ENCODE data around the gene PRR14L.
A peak's percentile ranks its signal among the peaks of the same experiment; 100 is the strongest.
"Not testable (repeated sequence)": the region's sequence is repeated elsewhere in the genome, so short reads cannot be mapped to it uniquely, and the experiment has no call there.

The PRR14L gene

DNA sequence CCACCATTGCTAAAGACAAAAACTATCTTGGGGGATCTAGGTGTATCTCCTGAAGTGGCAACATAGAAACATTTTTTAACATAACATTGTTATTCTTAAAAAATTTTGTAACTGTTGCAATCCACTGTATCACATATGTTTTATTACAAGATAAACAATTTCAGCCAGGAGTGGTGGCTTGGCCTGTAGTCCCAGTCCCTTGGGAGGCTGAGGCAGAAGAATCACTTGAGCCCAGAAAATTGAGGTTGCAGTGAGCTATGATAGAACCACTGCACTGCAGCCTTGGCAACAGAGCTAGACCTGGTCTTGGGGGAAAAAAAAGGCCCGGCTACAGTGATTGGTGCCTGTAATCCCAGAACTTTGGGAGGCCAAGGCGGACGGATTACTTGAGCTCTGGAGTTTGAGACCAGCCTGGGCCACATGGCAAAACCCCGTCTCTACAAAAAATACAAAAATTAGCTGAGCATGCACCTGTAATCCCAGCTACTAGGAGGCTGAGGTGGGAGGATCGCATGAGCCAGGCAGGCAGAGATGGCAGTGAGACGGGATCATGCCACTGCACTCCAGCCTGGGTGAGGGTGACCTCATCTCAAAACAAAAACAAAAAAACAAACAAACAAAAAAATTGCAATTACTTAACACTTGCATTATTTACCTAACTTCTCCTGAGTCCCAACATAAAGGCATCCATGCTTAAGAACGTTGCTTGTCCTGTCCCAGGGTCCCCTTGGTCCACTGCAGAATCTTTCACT is 2.3 kb upstream of the PRR14L start:
- DNase-seq = no peak
- H3K9me3 Mint-ChIP-seq = no peaks in the 10 kb centered on the region

DNA sequence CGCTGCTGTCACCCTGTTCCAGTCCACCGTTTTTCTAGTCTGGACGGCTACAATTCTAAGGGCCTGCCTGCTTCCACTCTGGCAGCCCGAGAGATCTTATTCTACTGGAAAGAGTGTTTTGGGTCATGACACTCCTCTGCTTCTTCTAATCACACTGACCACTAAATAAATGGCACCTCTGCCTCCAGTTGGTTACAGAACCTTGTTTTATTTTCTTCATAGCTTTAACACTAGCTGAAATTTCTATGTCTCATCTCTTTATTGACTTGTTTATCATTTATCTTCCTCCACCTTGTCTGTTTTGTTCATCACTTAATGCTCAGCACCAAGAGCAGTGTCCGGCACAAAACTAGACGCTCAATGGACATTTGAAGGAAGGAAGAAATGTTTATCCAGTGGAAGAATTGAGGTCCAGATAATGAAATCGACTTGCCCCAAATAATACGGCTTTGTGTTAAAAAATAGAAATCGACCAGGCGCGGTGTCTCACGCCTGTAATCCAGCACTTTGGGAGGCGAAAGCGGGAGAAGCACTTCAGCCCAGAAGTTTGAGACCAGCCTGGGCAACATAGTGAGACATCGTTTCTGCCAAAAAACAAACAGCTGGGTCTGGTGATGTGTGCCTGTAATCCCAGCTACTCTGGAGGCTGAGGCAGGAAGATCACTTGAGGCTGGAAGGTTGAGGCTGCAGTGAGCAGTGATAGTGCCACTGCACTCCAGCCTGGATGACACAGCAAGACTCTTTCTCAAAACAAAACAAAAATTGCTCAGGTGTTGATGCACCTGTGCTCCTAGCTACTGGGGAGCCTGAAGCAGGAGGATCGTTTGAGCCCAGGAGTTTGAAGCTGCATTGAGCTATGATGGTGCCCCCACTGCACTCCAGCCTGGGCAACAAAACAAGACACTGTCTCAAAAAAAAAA is 693 bp upstream of the PRR14L start:
- H3K9me3 Mint-ChIP-seq = no peaks in the 10 kb centered on the region
- ATAC-seq = no peak
- peaks cover 13% of the 10 kb centered on the region for H3K36me3 Mint-ChIP-seq (ENCODE audit: low read depth)
- peaks cover 1% of the 10 kb centered on the region for H3K27me3 Mint-ChIP-seq
- H3K4me1 Mint-ChIP-seq = peaks cover 58% of the 10 kb centered on the region
- peak overlapping the region; percentile 95 for H3K27ac Mint-ChIP-seq
- H3K4me3 Mint-ChIP-seq = peak overlapping the region; percentile 97
- no peak for DNase-seq

More for the DNA sequence above, 2.3 kb upstream of the PRR14L start:
- no peak for ATAC-seq
- H3K27ac Mint-ChIP-seq = peak overlapping the region; percentile 97
- peak overlapping the region; percentile 97 for H3K4me3 Mint-ChIP-seq
- H3K36me3 Mint-ChIP-seq (ENCODE audit: low read depth) = peaks cover 9% of the 10 kb centered on the region
- H3K27me3 Mint-ChIP-seq = peaks cover 1% of the 10 kb centered on the region
- H3K4me1 Mint-ChIP-seq = peaks cover 52% of the 10 kb centered on the region

DNA sequence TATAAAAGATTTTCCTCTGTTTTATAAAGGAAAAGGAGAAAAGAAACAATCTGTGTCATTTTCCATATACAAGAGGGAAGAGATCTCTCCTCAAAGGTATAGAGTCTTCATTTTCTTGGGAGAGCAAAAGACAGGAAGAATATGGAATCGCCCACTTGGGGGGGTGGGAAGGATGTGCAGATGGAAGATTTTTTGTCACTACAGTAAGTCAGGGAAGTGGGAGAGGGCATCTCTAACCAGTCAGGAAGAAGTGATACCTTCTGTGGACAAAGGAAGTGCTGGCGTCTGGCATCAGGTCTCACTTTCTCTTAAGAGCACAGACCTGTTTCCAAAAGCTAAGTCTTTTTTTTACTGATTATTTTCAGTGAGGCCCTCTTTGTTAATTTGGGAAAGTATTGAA is 1.4 kb downstream of the PRR14L start:
- Mint-ChIP-seq H3K4me1 (peaks cover 43% of the 10 kb centered on the region), H3K4me3 (peak overlapping the region; percentile 97), H3K27me3 (peaks cover 1% of the 10 kb centered on the region), H3K27ac (peak overlapping the region; percentile 95), H3K9me3 (no peaks in the 10 kb centered on the region), H3K36me3 (ENCODE audit: low read depth) (peaks cover 15% of the 10 kb centered on the region)
- DNase-seq (no peak), ATAC-seq (no peak)

DNA sequence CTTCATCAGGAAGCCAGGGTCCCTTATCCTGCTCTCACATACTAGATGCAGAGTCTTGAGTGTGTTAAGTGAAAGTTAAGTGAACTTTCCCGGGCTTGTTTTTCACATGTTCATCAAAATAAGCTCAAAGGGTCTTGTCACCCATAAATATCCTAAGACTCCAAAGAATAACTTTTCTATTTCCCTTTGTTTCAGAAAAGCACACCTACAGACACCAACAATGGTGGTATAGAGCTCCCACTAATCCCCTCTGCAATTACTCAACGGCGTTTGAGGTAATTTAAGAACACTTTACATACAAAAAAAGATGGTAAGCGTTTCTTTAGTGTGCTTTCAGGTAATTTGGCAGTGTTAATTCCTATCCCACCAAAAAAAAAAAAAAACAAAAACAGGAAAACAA is 2.5 kb downstream of the PRR14L start:
- Mint-ChIP-seq H3K4me1 (peaks cover 35% of the 10 kb centered on the region), H3K27me3 (peaks cover 1% of the 10 kb centered on the region), H3K4me3 (peak overlapping the region; percentile 97), H3K36me3 (ENCODE audit: low read depth) (peaks cover 19% of the 10 kb centered on the region), H3K9me3 (no peaks in the 10 kb centered on the region), H3K27ac (peak overlapping the region; percentile 27)
- ATAC-seq (no peak), DNase-seq (no peak)

DNA sequence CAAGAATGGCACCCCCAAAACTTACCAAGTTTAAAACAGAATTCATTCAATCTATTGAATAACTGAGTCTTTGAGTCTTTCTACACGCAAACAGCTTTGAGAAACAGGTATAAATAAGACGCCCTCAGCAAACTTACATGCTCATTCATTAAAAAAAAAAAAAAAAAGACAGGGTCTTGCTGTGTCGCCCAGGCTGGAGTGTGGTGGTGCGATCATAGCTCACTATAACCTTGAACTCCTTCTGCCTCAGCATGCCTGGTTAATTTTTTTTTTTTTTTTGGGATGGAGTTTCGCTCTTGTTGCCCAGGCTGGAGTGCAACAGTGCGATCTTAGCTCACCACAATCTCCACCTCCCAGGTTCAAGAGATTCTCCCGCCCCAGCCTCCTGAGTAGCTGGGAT is 6.1 kb downstream of the PRR14L start:
- no peak overlapping the region for H3K4me3 Mint-ChIP-seq
- peaks cover 33% of the 10 kb centered on the region for H3K36me3 Mint-ChIP-seq (ENCODE audit: low read depth)
- H3K27ac Mint-ChIP-seq = no peak overlapping the region

DNA sequence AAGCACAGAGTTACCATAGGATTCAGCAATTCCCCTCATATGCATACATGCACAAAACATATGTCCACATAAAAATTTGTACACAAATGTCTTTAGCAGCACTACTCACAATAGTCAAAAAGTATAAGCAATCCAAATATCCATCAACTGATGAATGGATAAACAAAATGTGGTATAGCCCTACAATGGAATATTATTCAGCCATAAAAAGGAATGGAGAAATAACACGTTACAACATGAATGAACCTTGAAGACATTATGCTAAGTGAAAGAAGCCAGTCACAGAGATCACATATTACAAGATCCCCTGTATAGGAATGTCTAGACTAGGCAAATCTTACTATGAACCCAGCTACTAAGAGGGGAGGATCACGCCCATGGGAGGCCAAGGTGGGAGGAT is 7.2 kb downstream of the PRR14L start:
- Mint-ChIP-seq H3K36me3 (ENCODE audit: low read depth) (peaks cover 39% of the 10 kb centered on the region), H3K27me3 (no peaks in the 10 kb centered on the region), H3K4me1 (peaks cover 33% of the 10 kb centered on the region), H3K27ac (no peak overlapping the region), H3K4me3 (no peak overlapping the region), H3K9me3 (no peaks in the 10 kb centered on the region)
- ATAC-seq = no peak
- DNase-seq = no peak

More for the DNA sequence above, 6.1 kb downstream of the PRR14L start:
- DNase-seq (no peak), ATAC-seq (no peak)
- Mint-ChIP-seq H3K27me3 (no peaks in the 10 kb centered on the region), H3K9me3 (no peaks in the 10 kb centered on the region), H3K4me1 (peaks cover 38% of the 10 kb centered on the region)

DNA sequence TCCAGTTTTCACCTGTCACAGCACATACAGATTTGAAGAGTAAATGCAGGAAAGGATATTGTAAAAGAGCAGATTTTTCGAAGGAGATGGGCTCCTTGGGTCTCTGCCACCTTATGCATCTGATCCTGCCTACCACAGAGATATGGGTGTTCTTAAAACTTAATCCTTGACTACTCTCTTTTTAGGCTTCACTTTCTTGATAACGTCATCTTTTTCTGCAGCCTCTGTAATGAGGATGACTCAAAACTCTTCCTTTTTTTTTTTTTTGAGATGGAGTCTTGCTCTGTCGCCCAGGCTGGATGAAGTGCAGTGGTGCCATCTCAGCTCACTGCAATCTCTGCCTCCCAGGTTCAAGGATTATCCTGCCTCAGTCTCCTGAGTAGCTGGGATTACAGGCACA is 7.8 kb downstream of the PRR14L start:
- ATAC-seq (no peak), DNase-seq (no peak)
- peaks cover 33% of the 10 kb centered on the region for H3K36me3 Mint-ChIP-seq (ENCODE audit: low read depth)
- H3K27ac Mint-ChIP-seq = no peak overlapping the region
- H3K4me3 Mint-ChIP-seq = no peak overlapping the region
- H3K9me3 Mint-ChIP-seq = no peaks in the 10 kb centered on the region
- no peaks in the 10 kb centered on the region for H3K27me3 Mint-ChIP-seq
- peaks cover 27% of the 10 kb centered on the region for H3K4me1 Mint-ChIP-seq

DNA sequence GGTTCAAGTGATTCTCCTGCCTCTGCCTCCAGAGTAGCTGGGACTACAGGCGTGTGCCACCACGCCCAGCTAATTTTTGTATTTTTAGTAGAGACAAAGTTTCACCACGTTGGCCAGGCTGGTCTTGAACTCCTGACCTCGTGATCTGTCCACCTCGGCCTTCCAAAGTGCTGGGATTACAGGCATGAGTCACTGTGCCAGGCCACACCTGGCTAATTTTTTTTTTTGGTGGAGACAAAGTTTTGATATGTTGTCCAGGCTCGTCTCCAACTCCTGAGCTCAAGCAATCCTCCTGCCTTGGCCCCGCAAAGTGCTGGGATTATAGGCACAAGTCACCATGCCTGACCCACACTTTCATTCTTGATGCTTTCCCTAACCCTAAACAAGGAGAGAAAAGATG is 9.6 kb downstream of the PRR14L start:
- not testable (repeated sequence) for H3K27ac Mint-ChIP-seq, H3K4me3 Mint-ChIP-seq, H3K9me3 Mint-ChIP-seq, ATAC-seq, H3K27me3 Mint-ChIP-seq, DNase-seq
- H3K4me1 Mint-ChIP-seq = peaks cover 22% of the 10 kb centered on the region
- peaks cover 34% of the 10 kb centered on the region for H3K36me3 Mint-ChIP-seq (ENCODE audit: low read depth)

DNA sequence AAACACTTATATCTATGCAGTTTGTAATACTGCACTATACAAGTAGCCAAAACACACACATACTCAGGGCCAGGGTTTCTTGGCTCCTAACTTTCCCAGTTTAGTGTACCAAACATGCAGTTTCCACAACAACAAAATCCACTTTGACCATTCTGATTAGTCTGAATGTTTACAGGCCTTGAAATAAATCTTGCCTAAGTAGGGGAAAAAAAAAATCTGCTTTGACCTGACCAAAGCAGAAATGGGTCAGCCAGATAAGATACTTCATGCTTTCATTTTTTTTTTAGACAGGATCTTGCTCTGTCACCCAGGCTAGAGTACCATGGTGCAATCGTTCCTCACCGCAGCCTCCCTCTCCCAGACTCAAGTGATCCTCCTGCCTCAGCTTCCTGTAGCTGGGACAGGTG is 10.1 kb downstream of the PRR14L start:
- Mint-ChIP-seq H3K4me3 (no peak overlapping the region), H3K27me3 (no peaks in the 10 kb centered on the region), H3K9me3 (no peaks in the 10 kb centered on the region), H3K36me3 (ENCODE audit: low read depth) (peaks cover 36% of the 10 kb centered on the region), H3K27ac (no peak overlapping the region), H3K4me1 (peaks cover 22% of the 10 kb centered on the region)
- ATAC-seq (no peak), DNase-seq (no peak)

DNA sequence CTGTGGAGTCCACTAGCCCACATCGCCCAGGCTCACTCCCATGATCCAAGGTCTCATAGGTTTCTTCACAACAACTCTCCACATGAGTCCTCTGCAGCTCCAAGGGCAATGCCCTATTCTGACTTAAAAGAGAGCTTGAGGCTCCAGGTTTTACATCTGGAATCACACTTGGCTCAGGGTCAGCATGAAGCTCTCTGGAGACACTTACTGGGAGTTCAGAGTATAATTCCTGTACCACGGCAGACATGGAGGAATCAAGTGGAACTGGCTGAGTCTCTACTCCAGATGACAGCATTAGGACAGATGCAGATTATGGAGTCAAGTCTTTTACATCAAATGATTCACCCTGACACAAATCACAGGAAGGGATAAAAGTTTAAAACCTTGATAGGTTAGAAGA is 11.4 kb downstream of the PRR14L start:
- Mint-ChIP-seq H3K27ac (peak overlapping the region; percentile 30), H3K36me3 (ENCODE audit: low read depth) (peaks cover 46% of the 10 kb centered on the region), H3K4me3 (no peak overlapping the region), H3K4me1 (peaks cover 34% of the 10 kb centered on the region), H3K9me3 (no peaks in the 10 kb centered on the region), H3K27me3 (no peaks in the 10 kb centered on the region)
- no peak for DNase-seq
- no peak for ATAC-seq

DNA sequence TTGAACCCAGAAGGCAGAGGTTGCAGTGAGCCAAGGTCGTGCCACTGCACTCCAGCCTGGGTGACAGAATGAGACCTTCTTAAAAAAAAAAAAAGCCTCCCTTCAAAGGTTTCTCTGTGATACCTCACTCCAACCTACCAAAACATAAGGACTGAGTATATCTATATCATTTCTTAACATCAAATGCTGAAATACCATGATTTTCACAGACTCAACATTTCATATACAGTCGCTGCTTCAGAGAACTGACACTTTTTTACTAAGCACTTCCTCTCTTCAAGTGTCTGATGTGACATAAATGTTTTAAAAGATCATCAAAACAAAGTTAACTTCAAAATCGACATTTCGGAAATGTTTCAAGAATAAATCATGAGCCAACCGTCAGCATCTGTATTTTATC is 12.0 kb downstream of the PRR14L start:
- H3K27ac Mint-ChIP-seq = peak overlapping the region; percentile 30

DNA sequence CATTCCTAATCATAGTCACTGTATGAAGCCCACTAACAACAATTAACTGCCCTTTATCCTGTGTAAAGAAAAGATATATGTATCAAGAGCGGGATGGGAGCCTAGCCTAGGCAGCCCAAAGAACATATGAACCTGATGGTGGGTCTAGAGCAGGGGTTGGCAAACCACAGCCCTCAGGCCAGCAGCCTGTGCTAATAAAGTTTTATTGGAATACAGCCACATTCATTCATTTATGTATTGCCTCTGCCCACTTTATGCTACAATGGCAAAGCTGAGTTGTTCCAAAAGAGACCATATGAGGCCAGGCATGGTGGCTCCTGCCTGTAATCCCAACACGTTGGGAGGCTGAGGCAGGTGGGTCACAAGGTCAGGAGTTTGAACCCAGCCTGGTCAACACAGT is 13.5 kb downstream of the PRR14L start:
- H3K36me3 Mint-ChIP-seq (ENCODE audit: low read depth) = peaks cover 47% of the 10 kb centered on the region
- ATAC-seq (no peak), DNase-seq (no peak)
- H3K27me3 Mint-ChIP-seq = no peaks in the 10 kb centered on the region
- H3K27ac Mint-ChIP-seq = no peak overlapping the region
- peaks cover 33% of the 10 kb centered on the region for H3K4me1 Mint-ChIP-seq
- no peak overlapping the region for H3K4me3 Mint-ChIP-seq
- H3K9me3 Mint-ChIP-seq = no peaks in the 10 kb centered on the region

More for the DNA sequence above, 12.0 kb downstream of the PRR14L start:
- Mint-ChIP-seq H3K4me3 (no peak overlapping the region), H3K36me3 (ENCODE audit: low read depth) (peaks cover 49% of the 10 kb centered on the region), H3K9me3 (no peaks in the 10 kb centered on the region), H3K4me1 (peaks cover 37% of the 10 kb centered on the region), H3K27me3 (no peaks in the 10 kb centered on the region)
- DNase-seq (no peak), ATAC-seq (no peak)

DNA sequence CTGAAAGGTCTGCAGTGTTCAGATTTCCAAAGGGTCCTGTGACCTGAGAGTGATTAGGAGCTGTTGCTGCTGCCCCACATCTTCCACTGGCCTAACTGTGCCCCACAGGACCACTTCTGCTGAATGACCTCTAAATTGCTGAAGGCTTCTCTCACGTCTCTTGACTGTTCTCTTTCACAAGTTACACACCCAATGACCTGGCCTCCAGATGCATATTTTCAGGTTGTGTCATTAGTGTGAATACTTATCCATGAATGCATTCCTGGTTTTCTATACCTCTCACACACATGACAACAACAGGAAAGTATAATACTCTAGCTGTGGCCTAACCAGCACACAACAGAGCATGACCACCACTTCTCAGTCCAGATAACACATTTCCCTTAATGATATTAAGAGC is 15.4 kb downstream of the PRR14L start:
- H3K27ac Mint-ChIP-seq = no peak overlapping the region
- no peak for DNase-seq

DNA sequence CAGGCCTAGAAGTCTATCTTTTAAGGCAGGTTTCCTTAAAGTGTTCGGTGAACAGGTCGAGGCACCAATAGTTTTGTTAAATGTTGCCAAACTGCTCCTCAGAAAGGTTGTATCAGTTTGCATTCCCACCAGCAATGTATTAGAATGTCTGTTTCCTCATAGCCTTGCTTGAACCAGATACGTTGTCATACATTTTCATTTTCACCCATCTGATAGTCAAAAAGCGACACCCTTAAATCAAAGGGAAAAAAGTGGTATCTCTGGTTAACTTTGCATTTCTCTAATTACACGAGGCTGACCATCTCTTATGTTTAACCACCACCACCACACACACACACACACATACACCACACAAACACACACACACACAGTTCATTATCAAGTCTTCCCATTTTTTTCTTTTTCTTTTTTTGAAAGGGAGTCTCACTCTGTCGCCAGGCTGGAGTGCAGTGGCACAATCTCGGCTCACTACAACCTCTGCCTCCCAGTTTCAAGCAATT is 16.3 kb downstream of the PRR14L start:
- Mint-ChIP-seq H3K36me3 (ENCODE audit: low read depth) (peaks cover 35% of the 10 kb centered on the region), H3K4me3 (no peak overlapping the region), H3K9me3 (no peaks in the 10 kb centered on the region), H3K4me1 (peaks cover 23% of the 10 kb centered on the region), H3K27ac (peak overlapping the region; percentile 50), H3K27me3 (no peaks in the 10 kb centered on the region)
- DNase-seq = no peak
- ATAC-seq = no peak

More for the DNA sequence above, 15.4 kb downstream of the PRR14L start:
- H3K4me1 Mint-ChIP-seq = peaks cover 29% of the 10 kb centered on the region
- H3K4me3 Mint-ChIP-seq = no peak overlapping the region
- H3K27me3 Mint-ChIP-seq = no peaks in the 10 kb centered on the region
- H3K9me3 Mint-ChIP-seq = no peaks in the 10 kb centered on the region
- ATAC-seq = no peak
- peaks cover 41% of the 10 kb centered on the region for H3K36me3 Mint-ChIP-seq (ENCODE audit: low read depth)
